GM19193 (cell line): ENCODE results near the gene FAM53A.

Experiments
- POLR2A ChIP-seq: IDR thresholded peaks from 4 replicates; pipeline ENCODE4 v1.6.1; 2011; ENCODE audit not compliant: insufficient read depth, insufficient read length; ENCODE audit errors: extremely low read depth

FAM53A gene

GRCh38 chr4:1604181-1604705 is 79.9 kb downstream of the FAM53A start:
- no peak for TF ChIP-seq POLR2A

DNA sequence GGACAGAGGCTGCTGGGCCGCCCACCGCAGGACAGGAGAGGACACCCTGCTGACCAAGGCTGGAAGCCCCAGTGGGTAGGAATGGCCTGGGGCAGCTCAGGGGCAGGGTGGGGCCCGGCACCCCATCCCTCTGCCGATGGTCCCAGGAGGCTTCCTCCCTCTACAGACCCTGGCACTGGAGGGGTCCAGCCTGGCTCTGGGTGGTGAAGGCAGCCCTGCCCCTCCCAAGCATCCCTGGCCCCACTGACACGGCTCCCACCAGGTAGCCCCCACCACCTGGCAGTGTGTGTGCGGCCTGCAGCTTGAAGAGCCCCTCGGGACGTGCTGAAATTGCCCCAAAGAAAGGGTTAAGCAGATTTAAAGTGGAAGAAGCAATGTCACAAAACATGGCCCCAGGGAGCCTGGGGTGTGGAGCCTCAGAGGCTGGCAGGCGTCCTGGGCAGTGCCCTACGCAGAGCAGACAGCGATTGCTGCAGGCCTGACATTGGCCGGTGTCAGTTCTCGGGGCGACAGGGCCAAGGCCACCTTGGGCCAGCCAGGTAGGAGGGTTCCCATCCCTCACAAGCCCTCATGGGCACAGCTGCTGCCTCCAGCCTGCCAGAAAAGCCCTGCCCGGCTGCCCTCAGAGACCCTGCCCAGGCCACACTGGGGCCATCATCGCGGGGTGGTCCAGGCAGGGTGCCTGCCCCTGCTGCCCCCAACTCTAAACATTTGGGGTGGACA is 80.5 kb downstream of the FAM53A start:
- TF ChIP-seq POLR2A: no peak

- no peak for TF ChIP-seq POLR2A
Measured at GRCh38 chr4:1602655-1603412, 81.3 kb downstream of the FAM53A start.

DNA sequence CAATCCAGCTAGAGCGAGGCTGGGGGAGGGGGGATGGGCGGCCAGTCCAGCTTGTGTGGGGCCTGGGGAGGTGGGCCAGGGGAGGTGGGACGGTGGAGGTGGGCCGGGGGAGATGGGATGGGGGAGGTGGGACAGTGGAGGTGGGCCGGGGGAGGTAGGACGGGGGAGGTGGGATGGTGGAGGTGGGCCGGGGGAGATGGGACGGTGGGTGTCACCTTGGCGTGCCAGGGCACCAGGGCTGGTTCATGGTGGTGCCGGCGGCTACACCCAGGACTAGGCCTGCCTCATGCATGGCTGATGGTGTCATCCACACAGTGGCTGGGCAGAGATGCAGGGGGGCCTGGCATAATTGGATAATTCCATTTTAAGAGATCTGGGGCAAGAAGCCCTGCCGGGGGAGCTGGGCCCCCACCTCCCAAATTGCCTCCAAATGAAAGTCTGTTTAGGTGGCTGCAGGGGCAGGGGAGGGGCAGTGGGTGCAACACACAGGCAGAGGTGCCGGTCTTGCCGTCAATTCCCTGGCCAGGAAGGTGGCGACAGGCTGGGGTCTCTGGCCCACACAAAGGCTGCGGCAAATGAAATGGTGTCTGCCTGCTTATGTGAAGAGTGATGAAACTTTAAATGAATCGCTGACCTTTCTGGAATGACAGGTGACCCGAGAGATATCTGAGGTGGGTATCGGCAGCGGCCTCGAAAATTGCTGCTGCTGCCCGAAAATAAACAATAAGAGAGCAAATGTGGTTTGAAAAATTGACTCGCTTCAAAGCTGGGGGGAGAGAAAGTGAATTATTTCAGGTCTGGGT is 82.1 kb downstream of the FAM53A start:
- TF ChIP-seq POLR2A: no peak

GRCh38 chr4:1601533-1601835 is 82.6 kb downstream of the FAM53A start:
- TF ChIP-seq POLR2A: no peak

DNA sequence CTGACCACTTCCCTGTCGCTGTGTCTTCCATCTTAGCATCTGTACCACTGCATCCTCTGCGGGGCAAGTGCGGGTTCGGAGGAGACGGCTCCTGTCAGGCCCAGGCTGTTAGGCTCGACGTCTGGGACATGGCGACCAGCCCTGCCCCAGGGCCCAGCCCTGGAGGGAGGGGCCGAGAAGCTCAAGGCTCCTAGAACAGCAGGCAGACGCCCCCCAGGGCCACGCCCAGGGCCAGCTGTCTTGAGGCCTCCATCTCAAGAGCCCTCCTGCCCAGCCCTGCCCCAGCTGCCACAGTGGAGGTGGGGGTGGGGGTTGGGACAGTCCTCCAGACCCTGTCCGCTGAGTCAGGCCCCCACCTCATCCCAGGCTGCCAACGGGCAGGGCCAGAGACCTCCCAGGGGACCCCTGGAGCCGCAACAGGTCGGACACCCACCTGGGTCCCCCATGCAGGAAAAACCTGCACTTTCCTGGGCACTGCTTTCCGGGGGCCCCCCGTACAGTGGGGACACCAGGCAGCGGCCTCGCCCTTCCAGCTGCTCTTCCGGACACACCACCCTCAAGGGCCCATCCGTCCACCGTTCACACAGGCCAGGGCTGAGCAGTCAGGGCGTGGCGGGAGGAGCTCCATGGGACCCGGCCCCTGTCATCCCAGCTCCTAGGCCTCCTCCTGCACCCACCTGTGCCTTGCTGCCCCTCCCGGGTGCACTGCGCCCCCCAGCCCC is 83.1 kb downstream of the FAM53A start:
- no peak for TF ChIP-seq POLR2A

GRCh38 chr4:1600211-1600780 is 83.8 kb downstream of the FAM53A start:
- no peak for TF ChIP-seq POLR2A

- TF ChIP-seq POLR2A: no peak
Measured at GRCh38 chr4:1599491-1600210, 84.5 kb downstream of the FAM53A start.

- no peak for TF ChIP-seq POLR2A
Measured at GRCh38 chr4:1599026-1599481, 85.1 kb downstream of the FAM53A start.

GRCh38 chr4:1598206-1599025 is 85.7 kb downstream of the FAM53A start:
- TF ChIP-seq POLR2A: no peak

GRCh38 chr4:1597021-1597931 is 86.8 kb downstream of the FAM53A start:
- TF ChIP-seq POLR2A: no peak

DNA sequence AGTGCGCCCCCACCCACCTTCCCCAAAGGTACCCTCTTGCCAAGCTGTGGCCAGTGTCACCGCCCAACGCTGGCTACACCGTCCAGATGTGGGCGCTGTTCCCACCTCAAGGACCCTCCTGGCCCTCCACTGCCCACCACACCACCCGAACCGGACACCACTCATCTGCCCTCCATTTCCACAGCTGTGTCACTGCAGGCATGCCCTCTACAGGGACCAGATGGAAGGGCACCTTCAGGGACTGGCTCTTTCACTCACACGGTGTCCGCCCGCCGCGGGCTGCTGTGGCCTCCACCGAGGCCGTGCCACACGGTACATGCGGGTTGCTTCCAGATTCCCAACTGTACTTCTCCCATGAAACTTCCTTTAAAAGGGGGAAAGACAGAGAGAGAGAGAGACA is 87.7 kb downstream of the FAM53A start:
- no peak for TF ChIP-seq POLR2A
